ENCODE results near the gene CTNNBL1. TPM values are rescaled to one million over a fixed set of nuclear protein-coding genes. Genes with fewer than 3 reads are reported as not detected.

The CTNNBL1 gene
- total and polyA plus RNA-seq, 2 experiments from 2014 or later, result 36.3 to 68.7 TPM

GRCh38 chr20:37833221-37833896, 139.5 kb downstream of the CTNNBL1 start (continued):
- TF ChIP-seq ZNF462 (CRISPR knock-in tag; IDR thresholded peaks at IDR 0.05) (no peak), EZH2phosphoT487 (IDR thresholded peaks at IDR 0.05; ENCODE audit: unreplicated experiment) (no peak), CTCF (conservative IDR thresholded peaks at IDR 0.05; ENCODE audit: low read depth in 2 of 2) (no peak)

- peaks cover 7% of the 10 kb centered on the region; the same call in 2 of the 3 replicates for H3K4me1 Mint-ChIP-seq
- Histone ChIP-seq H3K36me3 (ENCODE audit: insufficient read depth) (0 out of 2 replicates have a peak, but pooled peaks cover 5% of the 10 kb centered on the region), H3K4me3 (no peak overlapping the region), H3K79me2 (replicated peaks; ENCODE audit: insufficient read depth) (no peaks in the 10 kb centered on the region), H2AFZ (no peak overlapping the region), H4K20me1 (replicated peaks; ENCODE audit: insufficient read depth) (peaks cover 4% of the 10 kb centered on the region; the same call in 1 of the 2 replicates), H3K27ac (ENCODE audit: low read depth) (no peak overlapping the region), H3K27me3 (ENCODE audit: insufficient read depth) (no peaks in the 10 kb centered on the region), H3K9me2 (ENCODE audit: insufficient read depth) (no peaks in the 10 kb centered on the region), H3K4me2 (no peak overlapping the region), H3K4me1 (ENCODE audit: insufficient read depth) (no peaks in the 10 kb centered on the region), H3F3A (replicated peaks; ENCODE audit: low read depth) (no peaks in the 10 kb centered on the region)
- no peaks in the 10 kb centered on the region for H3K9me3 Mint-ChIP-seq
- no peaks in the 10 kb centered on the region for H3K36me3 Mint-ChIP-seq (ENCODE audit: low read depth)
- H3K27me3 Mint-ChIP-seq (ENCODE audit: insufficient read depth, low read depth, poor library complexity), result no peaks in the 10 kb centered on the region
- ATAC-seq, result no peak
- H3K4me3 Mint-ChIP-seq, result no peak overlapping the region
- H3K27ac Mint-ChIP-seq, result no peak overlapping the region
- no peak for DNase-seq (ENCODE audit: low spot score)
- TF ChIP-seq ZNF462 (CRISPR knock-in tag; IDR thresholded peaks at IDR 0.05) (no peak), JUNB (IDR thresholded peaks at IDR 0.05; ENCODE audit: unreplicated experiment) (no peak), STAT1 (IDR thresholded peaks at IDR 0.05; ENCODE audit: unreplicated experiment) (no peak)
Observed at GRCh38 chr20:37836926-37837325, 143.1 kb downstream of the CTNNBL1 start.

All from GM23338 (cell line).